Cerebellar nuclear complex (tissue), 1 donor: ENCODE data around the gene GCSAML.

Experiments used
- DNase-seq, 2 experiments: peaks; one replicate each; lab custom pipeline; 2025; lab: John Stamatoyannopoulos, UW

GCSAML gene

DNA sequence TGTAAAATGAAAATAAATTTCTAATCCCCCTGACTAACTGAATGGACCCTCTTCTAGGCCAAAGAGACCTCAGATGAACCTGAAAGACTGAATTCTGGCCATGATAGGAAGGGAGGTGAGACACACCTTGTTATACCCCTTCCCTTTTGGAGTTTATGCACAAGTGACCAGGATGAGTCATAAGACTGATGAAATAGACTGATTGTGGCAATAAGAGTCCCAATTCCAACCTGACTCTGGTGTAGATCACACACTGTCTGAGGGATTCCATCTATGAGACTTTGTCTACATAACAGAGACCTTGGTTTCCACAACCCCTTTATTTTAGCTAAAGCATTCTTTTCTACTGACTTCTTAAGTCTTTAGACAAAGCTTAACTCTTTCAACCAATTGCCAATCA, 25.7 kb downstream of the GCSAML start:
- DNase-seq = no peak

DNA sequence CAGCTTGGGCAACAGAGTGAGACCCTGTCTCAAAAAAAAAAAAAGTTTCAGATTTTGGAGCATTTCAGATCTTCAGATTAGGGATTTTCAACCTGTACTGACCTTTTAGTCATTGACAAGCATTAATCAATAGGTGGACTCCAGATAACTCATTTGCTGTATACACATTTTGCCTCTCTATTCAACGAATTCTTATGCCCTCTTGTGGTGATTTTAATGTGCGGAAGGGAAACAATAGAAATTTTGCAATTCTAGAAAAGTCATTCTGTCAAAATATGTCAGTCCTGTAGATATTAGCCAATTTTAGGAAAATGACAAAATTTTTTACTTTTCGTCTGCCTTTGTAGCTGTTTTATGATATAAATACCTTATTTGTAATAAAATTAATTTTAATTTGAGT, 27.6 kb downstream of the GCSAML start:
- no peak for DNase-seq

DNA sequence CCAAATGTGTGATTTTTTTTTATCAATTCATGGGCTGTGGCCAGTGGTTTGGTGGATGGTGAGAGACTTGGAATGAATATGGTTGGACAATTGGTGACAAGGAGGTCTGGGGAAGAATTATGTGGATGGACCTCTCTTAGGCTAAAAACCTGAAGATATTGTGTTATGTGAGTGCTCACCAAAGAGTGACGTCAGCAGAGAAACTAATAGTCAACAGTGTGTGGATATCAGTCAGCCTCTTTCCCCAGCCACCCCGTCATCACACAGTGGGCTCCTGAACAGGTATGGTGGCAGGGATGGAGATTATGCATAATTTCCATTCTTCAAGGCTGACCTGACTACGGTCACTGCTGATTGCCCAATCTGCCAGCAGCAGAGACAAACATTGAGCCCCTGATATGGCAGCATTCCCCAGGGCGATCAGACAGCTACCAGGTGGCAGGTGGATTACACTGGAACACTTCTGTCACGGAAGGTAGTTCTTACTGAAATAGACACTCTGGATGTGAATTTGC, 30.1 kb downstream of the GCSAML start:
- DNase-seq = no peak

DNA sequence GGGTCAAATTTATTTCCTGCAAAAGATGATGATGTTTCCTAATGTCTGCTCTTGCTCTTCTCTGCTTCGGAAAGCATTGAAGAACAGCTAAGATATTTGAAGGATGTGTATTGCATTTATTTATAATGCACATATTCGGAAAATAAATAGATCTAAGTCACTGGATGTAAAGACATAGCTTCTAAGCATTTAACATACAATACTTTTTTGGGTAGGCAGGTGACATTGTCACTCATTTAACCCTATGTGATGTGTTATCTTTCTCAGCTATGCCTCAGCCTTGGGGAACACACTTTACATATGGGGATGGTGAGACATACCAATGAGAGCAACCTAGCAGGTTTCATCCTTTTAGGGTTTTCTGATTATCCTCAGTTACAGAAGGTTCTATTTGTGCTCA, 39.1 kb downstream of the GCSAML start, which contains the start of gene OR2G2:
Gene OR2G2, plus strand, starts transcription at position 301 of the 400 bp plus-strand sequence. Its CDS starts 0 bp downstream, at position 301.
- DNase-seq = no peak

DNA sequence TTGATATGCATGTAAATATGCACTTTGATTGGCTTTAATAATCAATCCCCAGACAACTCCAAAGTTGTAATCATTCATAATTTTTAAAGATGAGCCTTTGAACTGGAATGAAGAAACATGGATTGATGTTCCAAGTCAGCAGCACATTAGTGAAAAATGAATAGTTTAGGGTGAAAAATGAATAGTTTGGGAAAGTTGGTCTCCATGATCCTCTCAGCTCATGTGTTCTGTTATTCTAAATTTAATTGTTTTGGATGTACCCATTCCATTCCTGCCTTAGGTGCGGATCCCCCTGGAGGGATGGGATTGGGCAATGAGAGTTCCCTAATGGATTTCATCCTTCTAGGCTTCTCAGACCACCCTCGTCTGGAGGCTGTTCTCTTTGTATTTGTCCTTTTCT, 56.4 kb downstream of the GCSAML start, which contains the start of gene OR2G3:
Gene OR2G3, plus strand, starts transcription at position 301 of the 400 bp plus-strand sequence. Its CDS starts 0 bp downstream, at position 301.
- no peak for DNase-seq

DNA sequence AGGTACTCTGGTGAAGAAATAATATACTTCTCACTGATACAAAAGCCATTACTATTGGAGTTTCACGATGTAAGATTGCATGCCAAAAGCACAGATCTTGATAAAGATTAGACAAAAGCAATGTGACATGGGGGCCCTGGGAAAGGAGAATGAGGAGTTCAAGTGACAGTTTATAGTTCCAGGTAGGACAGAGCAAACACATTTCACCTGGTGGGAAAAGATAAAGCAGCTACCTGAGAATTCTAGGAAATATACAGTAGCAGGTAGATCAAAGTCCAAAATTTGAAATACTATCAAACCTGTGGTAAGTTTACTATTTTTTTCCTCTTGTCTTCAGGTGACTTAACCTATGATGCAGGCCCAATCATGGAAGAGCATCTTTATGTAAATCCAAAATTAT, 64.5 kb downstream of the GCSAML start:
- no peak for DNase-seq

DNA sequence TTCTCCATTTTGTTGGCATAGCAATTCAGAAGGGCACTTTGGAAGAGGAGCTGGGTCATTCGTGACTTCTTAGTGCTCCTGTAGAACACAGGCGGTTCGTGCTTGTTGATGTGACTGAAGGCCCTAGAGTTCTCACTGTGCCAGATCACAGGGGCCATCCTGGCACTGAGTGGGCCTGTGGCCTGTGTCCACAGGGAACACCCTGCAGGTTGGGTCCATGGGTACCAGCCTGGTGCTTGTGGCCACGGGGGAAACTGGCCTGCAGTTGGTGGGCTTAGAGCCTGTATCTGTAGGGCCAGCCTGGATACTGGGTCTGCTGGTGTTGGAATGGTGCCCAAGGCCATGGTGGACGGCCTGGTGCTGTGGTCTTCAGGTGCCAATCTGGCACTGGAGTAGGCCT, 65.7 kb downstream of the GCSAML start:
- DNase-seq = no peak
